SHP77 (cell line): ENCODE results near the gene FBXL13.
"Not testable (repeated sequence)": the region's sequence is repeated elsewhere in the genome, so short reads cannot be mapped to it uniquely, and the experiment has no call there.

Experiments used
- DNase-seq, 2 experiments: peaks; one replicate each; lab custom pipeline; 2025; lab: John Stamatoyannopoulos, UW

FBXL13 gene

GRCh38 chr7:102856036-102856435, 218.6 kb downstream of the FBXL13 start:
- no peak for DNase-seq

GRCh38 chr7:102849538-102849937, 225.1 kb downstream of the FBXL13 start:
- DNase-seq: no peak

- no peak for DNase-seq
These were observed 225.5 kb downstream of the FBXL13 start for GRCh38 chr7:102849079-102849478.

GRCh38 chr7:102845346-102845745, 229.2 kb downstream of the FBXL13 start:
- DNase-seq: no peak

- DNase-seq: no peak
These were observed 230.7 kb downstream of the FBXL13 start for GRCh38 chr7:102843850-102844249.

GRCh38 chr7:102842284-102842683, 232.3 kb downstream of the FBXL13 start:
- DNase-seq: no peak

- no peak for DNase-seq
These were observed 233.3 kb downstream of the FBXL13 start for GRCh38 chr7:102841290-102841689.

- DNase-seq: no peak
These were observed 234.2 kb downstream of the FBXL13 start for GRCh38 chr7:102840404-102840803.

- DNase-seq: not testable (repeated sequence)
These were observed 236.0 kb downstream of the FBXL13 start for GRCh38 chr7:102838572-102839101.

- DNase-seq: no peak
These were observed 236.8 kb downstream of the FBXL13 start for GRCh38 chr7:102837802-102838201.

- no peak for DNase-seq
These were observed 237.6 kb downstream of the FBXL13 start for GRCh38 chr7:102836977-102837376.

GRCh38 chr7:102836191-102836919, 238.2 kb downstream of the FBXL13 start:
- DNase-seq: no peak

GRCh38 chr7:102834999-102835398, 239.6 kb downstream of the FBXL13 start:
- DNase-seq: no peak

- no peak for DNase-seq
These were observed 240.1 kb downstream of the FBXL13 start for GRCh38 chr7:102834466-102834865.

GRCh38 chr7:102833343-102833742, 241.3 kb downstream of the FBXL13 start:
- DNase-seq: no peak

GRCh38 chr7:102832674-102833073, 241.9 kb downstream of the FBXL13 start:
- DNase-seq: no peak

- no peak for DNase-seq
These were observed 244.4 kb downstream of the FBXL13 start for GRCh38 chr7:102830197-102830596.

- DNase-seq: no peak
These were observed 245.5 kb downstream of the FBXL13 start for GRCh38 chr7:102829075-102829474.

GRCh38 chr7:102828286-102828685, 246.3 kb downstream of the FBXL13 start:
- no peak for DNase-seq

GRCh38 chr7:102823390-102824119, 251.0 kb downstream of the FBXL13 start:
- no peak for DNase-seq

GRCh38 chr7:102821994-102822747, 252.4 kb downstream of the FBXL13 start:
- no peak for DNase-seq

- no peak for DNase-seq
These were observed 255.4 kb downstream of the FBXL13 start for GRCh38 chr7:102819151-102819550.
